Measurements from ENCODE around the gene AP1AR. TPM values are rescaled to one million over a fixed set of nuclear protein-coding genes. Genes with fewer than 3 reads are reported as not detected.

The AP1AR gene
- total RNA-seq, 4 donors from 2014 or later, result 9.6 to 25.1 (median 20.5) TPM

DNA sequence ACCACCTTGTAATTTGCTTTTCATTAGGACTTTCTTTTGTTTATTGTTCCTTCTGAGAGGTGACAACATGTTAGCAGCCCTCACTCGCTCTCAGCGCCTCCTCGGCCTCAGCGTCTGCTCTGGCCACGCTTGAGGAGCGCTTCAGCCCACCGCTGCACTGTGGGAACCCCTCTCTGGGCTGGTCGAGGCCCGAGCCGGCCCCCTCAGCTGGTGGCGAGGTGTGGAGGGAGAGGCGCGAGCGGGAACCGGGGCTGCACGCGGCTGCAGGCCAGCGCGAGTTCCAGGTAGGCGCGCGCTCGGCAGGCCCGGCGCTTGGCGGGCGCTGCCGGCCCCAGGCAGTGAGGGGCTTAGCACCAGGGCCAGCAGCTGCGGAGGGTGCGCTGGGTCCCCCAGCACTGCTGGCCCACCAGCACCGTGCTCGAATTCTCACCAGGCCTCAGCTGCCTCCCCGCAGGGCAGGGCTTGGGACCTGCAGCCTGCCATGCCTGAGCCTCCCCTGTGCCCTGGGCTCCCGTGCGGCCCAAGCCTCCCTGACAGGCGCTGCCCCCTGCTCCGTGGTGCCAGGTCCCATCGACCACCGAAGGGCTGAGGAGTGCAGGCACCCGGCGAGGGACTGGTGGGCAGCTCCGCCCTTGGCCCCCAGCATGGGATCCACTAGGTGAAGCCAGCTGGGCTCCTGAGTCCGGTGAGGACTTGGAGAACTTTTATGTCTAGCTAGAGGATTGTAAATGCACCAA lies 9.2 kb upstream of the AP1AR start:
- 94% methylated on average over 7 of the region's 43 CpGs; no CpG with 5 or more reads in 1 of the 2 donors for WGBS, 2 donors

DNA sequence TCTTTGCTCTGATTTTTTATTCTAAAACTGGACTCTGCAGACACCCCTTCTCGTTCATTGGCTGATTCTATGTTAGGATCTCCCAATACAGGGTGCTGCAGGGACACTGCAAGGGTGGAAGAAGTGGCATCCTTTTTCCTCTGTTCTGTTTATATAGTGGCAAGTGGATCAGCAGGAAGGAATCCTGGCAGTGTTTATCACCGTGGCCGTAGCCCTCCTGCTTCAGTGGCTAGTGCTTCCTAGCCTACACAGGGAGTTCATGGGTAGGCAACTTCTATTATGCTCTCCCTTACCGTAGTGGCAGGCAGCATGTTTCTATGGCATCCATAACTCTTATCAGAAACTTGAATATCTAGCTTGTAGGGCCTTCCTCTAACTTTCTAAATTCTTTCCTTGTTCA lies 6.4 kb upstream of the AP1AR start:
- no peak overlapping the region for H3K27ac ChIP-seq
- DNase-seq, result no peak
- no peaks in the 10 kb centered on the region for H3K9me3 ChIP-seq
- 55 to 63% methylated on average over 4 of the region's 4 CpGs for WGBS, 2 donors
- intact Hi-C loops (cut with DNase I), result loop anchor here (10.0 kb wide), 1 partner anchor 80 kb away; the partner anchor contains the start of gene FAM241A
- TF ChIP-seq POLR2A (IDR thresholded peaks at IDR 0.05), result no peak
- TF ChIP-seq, protein P1, sequence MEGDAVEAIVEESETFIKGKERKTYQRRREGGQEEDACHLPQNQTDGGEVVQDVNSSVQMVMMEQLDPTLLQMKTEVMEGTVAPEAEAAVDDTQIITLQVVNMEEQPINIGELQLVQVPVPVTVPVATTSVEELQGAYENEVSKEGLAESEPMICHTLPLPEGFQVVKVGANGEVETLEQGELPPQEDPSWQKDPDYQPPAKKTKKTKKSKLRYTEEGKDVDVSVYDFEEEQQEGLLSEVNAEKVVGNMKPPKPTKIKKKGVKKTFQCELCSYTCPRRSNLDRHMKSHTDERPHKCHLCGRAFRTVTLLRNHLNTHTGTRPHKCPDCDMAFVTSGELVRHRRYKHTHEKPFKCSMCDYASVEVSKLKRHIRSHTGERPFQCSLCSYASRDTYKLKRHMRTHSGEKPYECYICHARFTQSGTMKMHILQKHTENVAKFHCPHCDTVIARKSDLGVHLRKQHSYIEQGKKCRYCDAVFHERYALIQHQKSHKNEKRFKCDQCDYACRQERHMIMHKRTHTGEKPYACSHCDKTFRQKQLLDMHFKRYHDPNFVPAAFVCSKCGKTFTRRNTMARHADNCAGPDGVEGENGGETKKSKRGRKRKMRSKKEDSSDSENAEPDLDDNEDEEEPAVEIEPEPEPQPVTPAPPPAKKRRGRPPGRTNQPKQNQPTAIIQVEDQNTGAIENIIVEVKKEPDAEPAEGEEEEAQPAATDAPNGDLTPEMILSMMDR (IDR thresholded peaks at IDR 0.05), result no peak
- no peaks in the 10 kb centered on the region for H3K36me3 ChIP-seq
- peaks cover 0 to 4% (median 0%) of the 10 kb centered on the region in 3 donors for H3K4me1 ChIP-seq
- H3K27me3 ChIP-seq, result no peaks in the 10 kb centered on the region
- H3K4me3 ChIP-seq, result no peak overlapping the region

More for the DNA sequence above, 9.2 kb upstream of the AP1AR start:
- no peak for DNase-seq
- no peak overlapping the region for H3K4me3 ChIP-seq
- no peaks in the 10 kb centered on the region for H3K36me3 ChIP-seq
- no peak for TF ChIP-seq POLR2A (IDR thresholded peaks at IDR 0.05)
- TF ChIP-seq, protein P1 (IDR thresholded peaks at IDR 0.05), result no peak
- no peak overlapping the region for H3K27ac ChIP-seq
- H3K4me1 ChIP-seq, result no peaks in the 10 kb centered on the region
- intact Hi-C loops (cut with DNase I), result loop anchor here (10.0 kb wide), 1 partner anchor 78 kb away; the partner anchor contains the start of gene FAM241A
- H3K27me3 ChIP-seq, result no peaks in the 10 kb centered on the region
- no peaks in the 10 kb centered on the region for H3K9me3 ChIP-seq

DNA sequence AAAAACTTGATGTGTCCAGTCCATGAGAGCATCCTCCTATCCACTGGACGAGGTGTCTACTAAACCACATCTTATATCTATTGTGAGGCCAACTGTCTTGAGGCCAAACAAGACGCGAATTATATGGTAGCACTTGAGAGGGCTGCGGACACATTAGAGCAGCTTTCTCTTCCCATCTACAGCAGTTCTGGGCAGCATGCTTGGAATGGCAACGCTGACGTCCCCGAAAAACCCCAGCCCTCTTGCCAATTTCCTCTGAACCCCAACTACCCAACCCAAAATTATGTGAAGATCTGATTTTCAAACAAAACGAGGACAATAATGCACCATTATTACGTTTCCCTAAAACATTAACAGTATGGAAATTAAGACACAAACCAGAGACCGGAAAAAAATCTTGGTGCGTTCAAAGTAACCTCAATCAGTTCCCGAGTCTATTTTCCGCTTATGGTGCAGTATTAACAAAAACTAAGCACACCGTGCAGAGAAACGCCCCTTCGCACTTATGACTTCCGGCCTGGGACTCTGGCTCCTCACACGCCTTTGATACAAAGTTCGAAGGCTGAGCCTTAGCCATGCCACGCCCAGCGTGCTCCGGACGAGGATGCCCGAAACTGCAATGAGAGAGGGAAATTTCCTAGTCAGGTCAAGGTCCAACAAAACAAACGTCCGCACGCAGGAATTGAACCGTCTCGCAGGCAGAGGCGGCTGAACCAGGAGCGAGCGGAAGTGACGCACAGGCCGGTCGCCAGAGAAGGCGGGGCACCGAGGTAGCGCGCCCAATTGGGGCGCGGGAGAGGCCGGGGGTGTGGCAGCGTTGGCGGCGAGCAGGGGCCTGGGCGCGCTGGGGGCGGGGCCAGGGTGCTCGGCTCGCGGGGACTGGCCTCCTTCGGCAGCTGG lies 458 bp upstream of the AP1AR start:
- H3K4me1 ChIP-seq, result peaks cover 10 to 42% (median 13%) of the 10 kb centered on the region in 3 donors
- no peaks in the 10 kb centered on the region for H3K36me3 ChIP-seq
- no peaks in the 10 kb centered on the region for H3K9me3 ChIP-seq
- H3K27me3 ChIP-seq, result no peaks in the 10 kb centered on the region
- H3K4me3 ChIP-seq, result peak overlapping the region; percentile 83 to 98 (median 92)
- intact Hi-C loops (cut with DNase I), result no loop called here
- no peak for TF ChIP-seq POLR2A (IDR thresholded peaks at IDR 0.05)
- TF ChIP-seq, protein P1 (IDR thresholded peaks at IDR 0.05), result peak in 1 of 6 experiments; percentile 12
- H3K27ac ChIP-seq, result peak overlapping the region; percentile 98 to 99 (median 98)
- 0 to 1% methylated on average over 17 to 35 of the region's 52 CpGs for WGBS, 2 donors
- peak; percentile 82 for DNase-seq

DNA sequence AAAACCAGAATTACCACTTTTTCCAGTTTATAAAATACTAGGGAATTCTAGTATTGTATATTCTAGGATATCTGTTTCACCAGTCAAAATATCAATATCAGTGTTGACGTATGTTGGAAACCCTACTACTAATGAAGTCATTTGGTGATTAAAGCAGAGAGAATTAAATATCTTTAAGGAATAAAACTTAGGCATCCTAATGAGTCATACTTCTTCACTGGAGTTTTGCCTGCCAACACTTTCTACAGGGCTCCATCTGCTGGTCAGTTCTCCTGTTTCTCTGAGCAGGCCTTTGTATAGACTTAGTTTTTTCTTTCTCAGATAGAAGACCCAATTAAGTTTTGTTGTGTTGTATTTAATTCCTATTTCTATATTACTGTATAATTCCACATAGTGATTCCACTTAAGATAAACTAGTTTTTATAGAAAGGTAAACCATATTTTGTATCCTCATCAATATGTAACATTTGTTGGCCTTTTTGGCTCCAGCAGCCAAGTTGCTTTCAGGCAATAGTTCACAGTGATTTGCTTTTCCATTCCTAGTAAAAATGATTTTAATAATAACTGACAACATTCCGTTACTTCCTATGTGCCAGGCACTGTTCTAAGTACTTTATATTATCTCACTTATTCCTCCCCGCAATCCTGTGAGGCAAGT lies 3.5 kb downstream of the AP1AR start:
- intact Hi-C loops (cut with DNase I), result loop anchor here (5.0 kb wide), 1 partner anchor 133 kb away; no protein-coding TSS in a partner anchor
- Histone ChIP-seq H3K27me3 (no peaks in the 10 kb centered on the region), H3K27ac (no peak overlapping the region), H3K4me1 (peaks cover 10 to 39% (median 13%) of the 10 kb centered on the region in 3 donors), H3K9me3 (no peaks in the 10 kb centered on the region), H3K36me3 (peaks cover 0 to 5% (median 0%) of the 10 kb centered on the region in 3 donors), H3K4me3 (no peak overlapping the region)
- DNase-seq, result no peak
- 46 to 47% methylated on average over 3 of the region's 3 CpGs for WGBS, 2 donors
- no peak for TF ChIP-seq POLR2A (IDR thresholded peaks at IDR 0.05)
- TF ChIP-seq, protein P1 (IDR thresholded peaks at IDR 0.05), result peak; percentile 40 to 82 (median 76)
